Cardiac fibroblast (primary cell): Measurements from ENCODE around the gene PIK3AP1.
"Not testable (repeated sequence)": the region's sequence is repeated elsewhere in the genome, so short reads cannot be mapped to it uniquely, and the experiment has no call there.

Source experiments
- DNase-seq, 2 donors: peaks; one replicate each; pipeline versions ENCODE4 v3.0.0 to v3.0.0-alpha.2; 2010; ENCODE audit warnings: low read depth in 2 of 2
- H3K4me3 ChIP-seq, 2 donors: replicated peaks in 1 of 2; 1 replicate in 1 of 2; 2 replicates in 1 of 2; pipeline ENCODE4 v1.5.1; 2011; ENCODE audit warnings: low read depth in 2 of 2, low read length in 2 of 2, mild to moderate bottlenecking in 2 of 2, moderate library complexity in 1 of 2
- CTCF ChIP-seq: IDR thresholded peaks from one replicate; pipeline ENCODE4 v1.5.1; 2011; ENCODE audit warnings: low read depth, mild to moderate bottlenecking, low read length, inconsistent platforms

Gene PIK3AP1

GRCh38 chr10:96743988-96744585 lies 23.8 kb upstream of the PIK3AP1 start:
- no peak for TF ChIP-seq CTCF
- peak; percentile 13 to 22 for DNase-seq
- no peak overlapping the region for H3K4me3 ChIP-seq

GRCh38 chr10:96741557-96741956 lies 21.2 kb upstream of the PIK3AP1 start:
- not testable (repeated sequence) for H3K4me3 ChIP-seq, DNase-seq

- TF ChIP-seq CTCF: no peak
- DNase-seq: no peak
- H3K4me3 ChIP-seq: no peak overlapping the region
Observed at GRCh38 chr10:96740579-96741281, 20.4 kb upstream of the PIK3AP1 start.

- H3K4me3 ChIP-seq: no peak overlapping the region
- DNase-seq: no peak
- no peak for TF ChIP-seq CTCF
Observed at GRCh38 chr10:96740141-96740540, 19.8 kb upstream of the PIK3AP1 start.

- DNase-seq, H3K4me3 ChIP-seq: not testable (repeated sequence)
Observed at GRCh38 chr10:96737307-96737902, 17.1 kb upstream of the PIK3AP1 start.

- DNase-seq: no peak
- TF ChIP-seq CTCF: no peak
- H3K4me3 ChIP-seq: no peak overlapping the region
Observed at GRCh38 chr10:96724621-96725020, 4.3 kb upstream of the PIK3AP1 start.

GRCh38 chr10:96721207-96721572 lies 876 bp upstream of the PIK3AP1 start:
- no peak overlapping the region for H3K4me3 ChIP-seq
- DNase-seq: no peak
- no peak for TF ChIP-seq CTCF

- peak; percentile 3 for TF ChIP-seq CTCF
- DNase-seq: no peak
- H3K4me3 ChIP-seq: peak overlapping the region in 1 of 2 donors; percentile 7
Observed at GRCh38 chr10:96719850-96720421, 378 bp downstream of the PIK3AP1 start.
